HG02571 (cell line): ENCODE results near the gene DUS3L.

Experiments used
- ATAC-seq: cut with Tn5 transposase; IDR thresholded peaks from one replicate; pipeline ENCODE4 v1.9.1; 2021; ENCODE audit warnings: mild to moderate bottlenecking, moderate library complexity; ENCODE audit not compliant: unreplicated experiment

DUS3L gene, protein sequence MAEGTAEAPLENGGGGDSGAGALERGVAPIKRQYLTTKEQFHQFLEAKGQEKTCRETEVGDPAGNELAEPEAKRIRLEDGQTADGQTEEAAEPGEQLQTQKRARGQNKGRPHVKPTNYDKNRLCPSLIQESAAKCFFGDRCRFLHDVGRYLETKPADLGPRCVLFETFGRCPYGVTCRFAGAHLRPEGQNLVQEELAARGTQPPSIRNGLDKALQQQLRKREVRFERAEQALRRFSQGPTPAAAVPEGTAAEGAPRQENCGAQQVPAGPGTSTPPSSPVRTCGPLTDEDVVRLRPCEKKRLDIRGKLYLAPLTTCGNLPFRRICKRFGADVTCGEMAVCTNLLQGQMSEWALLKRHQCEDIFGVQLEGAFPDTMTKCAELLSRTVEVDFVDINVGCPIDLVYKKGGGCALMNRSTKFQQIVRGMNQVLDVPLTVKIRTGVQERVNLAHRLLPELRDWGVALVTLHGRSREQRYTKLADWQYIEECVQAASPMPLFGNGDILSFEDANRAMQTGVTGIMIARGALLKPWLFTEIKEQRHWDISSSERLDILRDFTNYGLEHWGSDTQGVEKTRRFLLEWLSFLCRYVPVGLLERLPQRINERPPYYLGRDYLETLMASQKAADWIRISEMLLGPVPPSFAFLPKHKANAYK

GRCh38 chr19:5790559-5791520 is at the start of gene DUS3L:
Gene DUS3L, minus strand, starts transcription at chr19:5791163. Its CDS starts 22 bp downstream, at chr19:5791141.
- peak; percentile 83 for ATAC-seq

- ATAC-seq = no peak
Measured at GRCh38 chr19:5839065-5840017, 48.4 kb upstream of the DUS3L start, which contains the start of gene FUT6. Gene FUT6, minus strand, starts transcription at chr19:5839702. Its CDS starts 7,135 bp downstream, at chr19:5832567.

DNA sequence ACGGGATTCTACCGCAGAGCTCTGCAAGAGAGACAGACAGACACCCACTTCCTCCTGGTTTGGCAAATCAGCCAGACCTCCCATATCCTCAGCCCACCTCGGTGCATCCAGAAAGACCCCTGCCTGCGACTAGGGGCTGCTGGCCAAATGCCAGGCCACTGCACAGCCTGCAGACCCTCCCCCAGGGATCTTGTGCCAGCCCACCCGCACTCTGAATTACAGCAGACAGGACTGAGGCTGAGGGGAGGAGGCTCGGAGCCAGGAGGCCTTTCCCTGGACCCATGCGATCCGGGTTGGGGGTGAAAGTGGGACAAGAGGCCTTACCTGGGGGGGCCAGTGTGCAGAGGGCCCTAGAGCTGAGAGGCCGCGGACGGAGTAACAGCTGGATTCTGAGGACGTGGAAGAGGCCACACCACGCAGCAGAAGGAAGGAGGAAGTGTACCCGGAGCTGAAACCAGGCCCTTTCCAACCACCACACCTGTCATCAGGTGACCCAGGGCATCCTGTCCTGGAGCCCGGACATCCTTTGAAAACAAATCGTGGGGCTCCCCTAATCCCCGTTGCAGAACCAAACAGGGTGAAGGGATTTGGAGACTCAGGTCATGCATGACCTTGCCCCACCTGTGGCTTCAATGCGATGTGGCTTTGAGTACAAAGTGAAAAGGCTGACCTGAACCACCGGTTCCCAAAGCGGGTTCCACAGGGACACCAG is 47.5 kb upstream of the DUS3L start:
- ATAC-seq = no peak

GRCh38 chr19:5837761-5838352 is 46.9 kb upstream of the DUS3L start:
- no peak for ATAC-seq

- no peak for ATAC-seq
Measured at GRCh38 chr19:5832527-5833216, 41.7 kb upstream of the DUS3L start.

DNA sequence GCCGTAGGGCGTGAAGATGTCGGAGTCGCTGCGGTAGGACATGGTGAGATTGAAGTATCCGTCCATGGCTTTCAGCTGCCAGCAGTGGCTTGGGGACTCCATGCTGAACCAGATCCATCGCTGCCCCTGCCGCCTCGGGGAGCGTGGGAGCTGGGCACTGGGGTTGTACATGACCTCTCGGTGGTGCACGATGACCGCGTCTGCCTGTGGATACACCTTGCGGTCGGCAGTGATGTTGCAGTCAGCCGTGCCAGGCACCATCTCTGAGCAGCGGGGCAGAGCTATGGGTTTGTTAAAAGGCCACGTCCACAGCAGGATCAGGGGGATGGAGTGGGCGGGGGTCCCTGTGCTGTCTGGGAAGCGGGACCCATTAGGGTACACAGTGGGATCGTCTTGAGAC is 41.1 kb upstream of the DUS3L start:
- ATAC-seq = no peak

- ATAC-seq = no peak
Measured at GRCh38 chr19:5831159-5831558, 40.2 kb upstream of the DUS3L start.

DNA sequence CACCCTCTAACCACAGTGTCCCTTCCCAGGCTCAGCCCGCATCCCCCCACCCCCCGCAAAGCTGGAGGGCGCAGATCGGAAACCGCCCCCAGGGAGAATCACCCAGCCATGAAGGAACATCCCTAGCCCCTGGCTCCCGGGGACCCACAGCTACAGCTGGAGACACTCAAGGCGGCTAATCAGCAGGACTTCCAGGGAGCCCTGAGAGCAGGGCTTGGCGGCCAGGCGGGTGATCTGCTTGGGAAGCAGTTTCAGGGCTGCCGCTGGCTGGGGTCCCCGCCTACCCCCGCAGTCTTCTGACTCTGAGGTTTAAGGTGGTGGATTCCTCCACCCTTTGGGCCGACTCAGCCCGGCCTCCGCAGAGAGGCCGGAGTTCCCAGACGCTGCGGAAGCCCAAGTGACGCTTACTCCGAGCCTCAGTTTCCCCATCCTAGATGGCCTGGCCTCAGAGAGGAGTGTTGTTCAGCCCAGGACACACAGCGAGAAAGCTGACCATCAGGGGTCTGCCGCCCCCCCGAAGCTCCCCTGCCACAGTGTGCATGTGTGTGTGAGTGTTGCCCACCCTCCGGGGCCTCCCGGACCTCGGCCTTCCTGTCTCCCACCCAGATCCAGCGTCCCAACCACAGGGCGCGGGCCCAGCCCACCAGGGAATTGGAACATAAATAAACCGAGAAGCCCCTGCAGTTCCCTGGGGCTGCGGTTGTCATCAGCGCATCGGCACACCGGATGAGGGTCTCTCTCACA is 38.8 kb upstream of the DUS3L start:
- ATAC-seq = no peak

GRCh38 chr19:5828661-5829566 is 38.0 kb upstream of the DUS3L start:
- no peak for ATAC-seq

- peak; percentile 67 for ATAC-seq
Measured at GRCh38 chr19:5827891-5828660, 37.1 kb upstream of the DUS3L start.

- no peak for ATAC-seq
Measured at GRCh38 chr19:5827342-5827890, 36.5 kb upstream of the DUS3L start.

DNA sequence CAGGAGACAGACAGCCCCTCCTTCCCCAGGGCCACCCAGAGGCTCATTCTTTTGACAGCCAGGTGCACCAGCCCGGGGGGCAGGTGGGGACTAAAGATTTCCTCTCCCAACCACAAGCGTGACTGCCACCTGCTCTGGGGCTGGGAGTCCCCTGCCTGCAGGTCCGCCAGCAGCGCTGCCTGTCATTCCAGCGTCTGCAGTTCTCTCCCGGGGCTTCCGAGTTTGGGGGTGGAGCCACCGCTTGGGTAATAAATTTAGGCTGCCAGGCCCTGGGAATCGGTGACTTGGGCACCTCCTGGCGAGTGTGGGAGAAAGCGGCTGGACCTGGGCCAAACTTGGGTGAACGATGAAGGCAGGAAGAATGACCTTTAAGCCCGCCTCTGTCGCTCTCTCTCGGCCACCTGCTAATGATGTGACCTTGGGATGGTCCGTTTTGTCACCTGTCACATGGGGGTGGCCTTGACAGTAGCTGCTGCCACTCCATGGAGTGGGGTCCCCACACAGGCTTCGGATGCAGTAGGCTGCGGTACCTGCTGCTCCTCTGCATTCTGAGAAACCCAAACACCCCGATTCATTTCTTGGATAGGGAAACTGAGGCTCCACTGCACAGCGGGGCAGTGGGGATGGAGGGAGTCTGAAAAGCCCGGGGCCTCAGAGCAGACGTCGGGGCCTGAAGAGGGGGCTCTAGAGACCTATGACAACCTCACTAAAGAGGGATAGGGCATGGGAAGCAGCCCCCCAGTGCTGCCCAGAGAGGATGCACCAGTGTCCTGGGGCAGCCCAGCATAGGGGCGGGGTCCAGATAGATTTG is 35.8 kb upstream of the DUS3L start:
- ATAC-seq = no peak

GRCh38 chr19:5825178-5825577 is 34.2 kb upstream of the DUS3L start:
- ATAC-seq = no peak

DNA sequence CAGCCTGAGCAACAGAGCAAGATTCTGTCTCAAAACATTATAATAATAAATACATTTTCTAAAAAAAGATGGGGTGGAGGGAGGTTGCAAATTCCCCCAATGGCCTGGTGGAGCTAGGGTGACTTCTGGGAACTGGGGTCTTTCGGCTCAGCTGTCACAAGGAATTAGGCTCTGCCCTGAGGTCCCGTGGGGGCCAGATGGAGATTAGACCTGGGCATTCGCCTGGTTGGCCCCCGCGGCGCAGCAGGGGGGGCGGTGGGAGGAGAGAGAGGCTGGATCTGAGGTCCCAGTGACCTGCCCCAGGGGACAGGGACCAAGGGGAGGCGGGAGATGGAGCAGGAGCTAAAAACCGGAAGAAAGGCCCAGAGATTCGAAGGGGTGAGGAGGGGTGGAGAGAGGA is 33.8 kb upstream of the DUS3L start:
- ATAC-seq = no peak
